ENCODE results near the gene MYO7B. TPM values are rescaled to one million over a fixed set of nuclear protein-coding genes. Genes with fewer than 3 reads are reported as not detected.

The MYO7B gene
- total RNA-seq, 5 donors from 2014 or later (not counting 1 experiment from before 2014, with no cell fraction given), result 0.13 to 0.96 (median 0.28) TPM; not detected in 1

GRCh38 chr2:127669056-127669455 lies 133.6 kb downstream of the MYO7B start:
- Mint-ChIP-seq H3K36me3 (no peaks in the 10 kb centered on the region), H3K9me3 (no peaks in the 10 kb centered on the region), H3K4me3 (no peak overlapping the region), H3K27ac (no peak overlapping the region), H3K27me3 (peaks cover 45 to 61% of the 10 kb centered on the region in 2 donors), H3K4me1 (peaks cover 0 to 3% (median 2%) of the 10 kb centered on the region in 3 donors)
- ATAC-seq (replicated peaks in 1 of 4) (no peak), DNase-seq (no peak)
- ChIA-PET CTCF (no interaction called here), POLR2A (no interaction called here)
- no peaks in the 10 kb centered on the region for H3K9me3 ChIP-seq
- peaks cover 5 to 50% of the 10 kb centered on the region in 2 experiments for H3K27me3 ChIP-seq (replicated peaks in 1 of 2; ENCODE audit: control insufficient read depth in 2 of 2, extremely low read depth in 1 of 2, insufficient read depth in 2 of 2, low read length in 1 of 2)
- 83% methylated on average over 1 of the region's 7 CpGs for WGBS (ENCODE audit: insufficient coverage)
- no peaks in the 10 kb centered on the region for H3K4me1 ChIP-seq (ENCODE audit: control insufficient read depth in 1 of 2, extremely low read depth in 1 of 2, insufficient read depth in 2 of 2, low read length in 2 of 2)
- no peak overlapping the region for H3K27ac ChIP-seq (ENCODE audit: low read length)
- H3K4me3 ChIP-seq (ENCODE audit: control insufficient read depth in 1 of 2, extremely low read depth in 1 of 2, low read length in 1 of 2), result no peak overlapping the region
- H3K36me3 ChIP-seq (ENCODE audit: control insufficient read depth in 2 of 2, extremely low read depth in 1 of 2, insufficient read depth in 1 of 2, low read length in 1 of 2), result no peaks in the 10 kb centered on the region

- Histone ChIP-seq H3K36me3 (ENCODE audit: control insufficient read depth in 2 of 2, extremely low read depth in 1 of 2, insufficient read depth in 1 of 2, low read length in 1 of 2) (no peaks in the 10 kb centered on the region), H3K4me3 (ENCODE audit: control insufficient read depth in 1 of 2, extremely low read depth in 1 of 2, low read length in 1 of 2) (no peak overlapping the region), H3K4me1 (ENCODE audit: control insufficient read depth in 1 of 2, extremely low read depth in 1 of 2, insufficient read depth in 2 of 2, low read length in 2 of 2) (peaks cover 0 to 7% of the 10 kb centered on the region in 2 experiments), H3K27me3 (replicated peaks in 1 of 2; ENCODE audit: control insufficient read depth in 2 of 2, extremely low read depth in 1 of 2, insufficient read depth in 2 of 2, low read length in 1 of 2) (peaks cover 5 to 47% of the 10 kb centered on the region in 2 experiments), H3K9me3 (no peaks in the 10 kb centered on the region), H3K27ac (ENCODE audit: low read length) (no peak overlapping the region)
- Mint-ChIP-seq H3K4me3 (no peak overlapping the region), H3K27ac (no peak overlapping the region), H3K4me1 (peaks cover 4 to 8% (median 7%) of the 10 kb centered on the region in 3 donors), H3K36me3 (no peaks in the 10 kb centered on the region), H3K9me3 (no peaks in the 10 kb centered on the region), H3K27me3 (peaks cover 43 to 60% of the 10 kb centered on the region in 2 donors)
- ATAC-seq (replicated peaks in 1 of 4) (no peak), DNase-seq (no peak)
- CTCF ChIA-PET, result no interaction called here
- POLR2A ChIA-PET, result no interaction called here
- WGBS (ENCODE audit: insufficient coverage), result 72% methylated on average over 2 of the region's 10 CpGs
These were observed 134.8 kb downstream of the MYO7B start for GRCh38 chr2:127670055-127670956.

- no peak for DNase-seq
- Mint-ChIP-seq H3K27ac (no peak overlapping the region), H3K4me3 (no peak overlapping the region), H3K36me3 (no peaks in the 10 kb centered on the region), H3K9me3 (no peaks in the 10 kb centered on the region), H3K4me1 (peaks cover 7 to 12% (median 8%) of the 10 kb centered on the region in 3 donors), H3K27me3 (peaks cover 40 to 58% of the 10 kb centered on the region in 2 donors)
- WGBS (ENCODE audit: insufficient coverage), result no CpG with 5 or more reads among the region's 5 CpGs
- ATAC-seq (replicated peaks in 1 of 4), result no peak
- Histone ChIP-seq H3K27ac (ENCODE audit: low read length) (no peak overlapping the region), H3K4me1 (ENCODE audit: control insufficient read depth in 1 of 2, extremely low read depth in 1 of 2, insufficient read depth in 2 of 2, low read length in 2 of 2) (peaks cover 0 to 13% of the 10 kb centered on the region in 2 experiments), H3K4me3 (ENCODE audit: control insufficient read depth in 1 of 2, extremely low read depth in 1 of 2, low read length in 1 of 2) (no peak overlapping the region), H3K36me3 (ENCODE audit: control insufficient read depth in 2 of 2, extremely low read depth in 1 of 2, insufficient read depth in 1 of 2, low read length in 1 of 2) (no peaks in the 10 kb centered on the region), H3K27me3 (replicated peaks in 1 of 2; ENCODE audit: control insufficient read depth in 2 of 2, extremely low read depth in 1 of 2, insufficient read depth in 2 of 2, low read length in 1 of 2) (peaks cover 1 to 51% of the 10 kb centered on the region in 2 experiments), H3K9me3 (no peaks in the 10 kb centered on the region)
- ChIA-PET CTCF (no interaction called here), POLR2A (no interaction called here)
These were observed 135.4 kb downstream of the MYO7B start for GRCh38 chr2:127670957-127671290.

GRCh38 chr2:127671557-127672302 lies 136.2 kb downstream of the MYO7B start:
- peaks cover 34 to 58% of the 10 kb centered on the region in 2 donors for H3K27me3 Mint-ChIP-seq
- peaks cover 7 to 14% (median 8%) of the 10 kb centered on the region in 3 donors for H3K4me1 Mint-ChIP-seq
- Histone ChIP-seq H3K4me1 (ENCODE audit: control insufficient read depth in 1 of 2, extremely low read depth in 1 of 2, insufficient read depth in 2 of 2, low read length in 2 of 2) (peaks cover 0 to 14% of the 10 kb centered on the region in 2 experiments), H3K27me3 (replicated peaks in 1 of 2; ENCODE audit: control insufficient read depth in 2 of 2, extremely low read depth in 1 of 2, insufficient read depth in 2 of 2, low read length in 1 of 2) (peaks cover 0 to 59% of the 10 kb centered on the region in 2 experiments), H3K4me3 (ENCODE audit: control insufficient read depth in 1 of 2, extremely low read depth in 1 of 2, low read length in 1 of 2) (no peak overlapping the region), H3K9me3 (no peaks in the 10 kb centered on the region), H3K27ac (ENCODE audit: low read length) (no peak overlapping the region), H3K36me3 (ENCODE audit: control insufficient read depth in 2 of 2, extremely low read depth in 1 of 2, insufficient read depth in 1 of 2, low read length in 1 of 2) (no peaks in the 10 kb centered on the region)
- H3K4me3 Mint-ChIP-seq, result no peak overlapping the region
- H3K36me3 Mint-ChIP-seq, result no peaks in the 10 kb centered on the region
- POLR2A ChIA-PET, result no interaction called here
- DNase-seq, result no peak
- no peak overlapping the region for H3K27ac Mint-ChIP-seq
- ATAC-seq (replicated peaks in 1 of 4), result no peak
- WGBS (ENCODE audit: insufficient coverage), result 70% methylated on average over 9 of the region's 14 CpGs
- no peaks in the 10 kb centered on the region for H3K9me3 Mint-ChIP-seq
- CTCF ChIA-PET, result no interaction called here

GRCh38 chr2:127672341-127673224 lies 137.1 kb downstream of the MYO7B start:
- Histone ChIP-seq H3K9me3 (no peaks in the 10 kb centered on the region), H3K27me3 (replicated peaks in 1 of 2; ENCODE audit: control insufficient read depth in 2 of 2, extremely low read depth in 1 of 2, insufficient read depth in 2 of 2, low read length in 1 of 2) (peaks cover 0 to 62% of the 10 kb centered on the region in 2 experiments), H3K36me3 (ENCODE audit: control insufficient read depth in 2 of 2, extremely low read depth in 1 of 2, insufficient read depth in 1 of 2, low read length in 1 of 2) (no peaks in the 10 kb centered on the region), H3K4me1 (ENCODE audit: control insufficient read depth in 1 of 2, extremely low read depth in 1 of 2, insufficient read depth in 2 of 2, low read length in 2 of 2) (peaks cover 0 to 14% of the 10 kb centered on the region in 2 experiments), H3K4me3 (ENCODE audit: control insufficient read depth in 1 of 2, extremely low read depth in 1 of 2, low read length in 1 of 2) (no peak overlapping the region), H3K27ac (ENCODE audit: low read length) (no peak overlapping the region)
- ATAC-seq (replicated peaks in 1 of 4) (no peak), DNase-seq (no peak)
- Mint-ChIP-seq H3K4me3 (no peak overlapping the region), H3K27me3 (peaks cover 33 to 59% of the 10 kb centered on the region in 2 donors), H3K27ac (no peak overlapping the region), H3K36me3 (no peaks in the 10 kb centered on the region), H3K4me1 (peaks cover 7 to 14% (median 8%) of the 10 kb centered on the region in 3 donors), H3K9me3 (no peaks in the 10 kb centered on the region)
- POLR2A ChIA-PET, result no interaction called here
- CTCF ChIA-PET, result no interaction called here
- WGBS (ENCODE audit: insufficient coverage), result 81% methylated on average over 18 of the region's 20 CpGs
